AG09309 (cell line): ENCODE measurements around the gene ZSCAN16.

Source experiments
- DNase-seq: peaks from one replicate; pipeline ENCODE4 v3.0.0-alpha.2; 2010; ENCODE audit warnings: low read depth
- H3K4me3 ChIP-seq: 2 replicates; pipeline ENCODE4 v1.5.1; 2011; ENCODE audit warnings: mild to moderate bottlenecking, low read depth, low read length, moderate library complexity; ENCODE audit not compliant: control insufficient read depth
- CTCF ChIP-seq: IDR thresholded peaks from 2 replicates; pipeline ENCODE4 v1.5.1; 2011; ENCODE audit warnings: mild to moderate bottlenecking, low read depth, low read length, inconsistent platforms; ENCODE audit not compliant: insufficient read depth, control insufficient read depth; ENCODE audit errors: missing control alignments

Gene ZSCAN16

DNA sequence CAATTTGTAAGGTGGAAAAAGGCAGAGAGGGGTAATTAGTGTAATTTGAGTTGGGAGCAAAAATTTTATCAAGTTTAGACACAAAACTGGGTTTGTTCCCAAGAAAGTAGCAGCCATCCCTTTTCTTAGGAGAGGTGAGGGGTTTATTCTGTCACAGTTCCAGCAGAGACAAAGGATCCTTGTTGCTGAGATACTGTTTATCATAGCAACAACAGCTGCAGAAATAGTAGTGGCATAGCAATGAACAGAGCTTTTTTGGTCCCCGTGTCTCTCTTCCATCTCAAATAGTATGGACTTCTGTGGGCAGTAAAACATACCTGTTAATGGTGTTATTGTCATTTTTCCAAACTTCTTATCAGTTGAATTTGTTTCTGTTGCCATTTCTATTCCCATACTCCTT, 41.2 kb downstream of the ZSCAN16 start:
- DNase-seq = no peak
- H3K4me3 ChIP-seq = no peak overlapping the region
- TF ChIP-seq CTCF = no peak

- TF ChIP-seq CTCF = no peak
- peak; percentile 66 for DNase-seq
- no peak overlapping the region for H3K4me3 ChIP-seq
Measured at GRCh38 chr6:28167068-28167467, 42.7 kb downstream of the ZSCAN16 start.

DNA sequence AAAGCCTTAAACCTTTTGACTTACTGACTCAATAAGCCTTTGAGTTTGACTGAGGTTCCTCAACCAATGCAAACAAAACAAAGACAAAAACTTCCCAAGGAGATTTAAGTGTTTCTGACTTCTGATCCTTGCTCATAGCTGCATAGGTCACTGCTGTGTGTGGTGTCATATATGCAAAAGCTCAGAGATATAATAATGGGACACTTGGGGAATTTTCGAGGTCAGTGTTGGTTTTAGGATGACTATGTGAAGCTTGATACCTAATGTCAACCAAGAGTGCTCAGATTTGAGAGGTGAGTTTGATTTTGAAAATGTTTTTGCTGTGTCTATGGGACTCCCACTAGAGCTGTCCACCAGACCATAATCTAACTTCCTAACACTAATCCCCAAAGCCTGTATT, 43.5 kb downstream of the ZSCAN16 start:
- no peak for TF ChIP-seq CTCF
- H3K4me3 ChIP-seq = no peak overlapping the region
- no peak for DNase-seq

DNA sequence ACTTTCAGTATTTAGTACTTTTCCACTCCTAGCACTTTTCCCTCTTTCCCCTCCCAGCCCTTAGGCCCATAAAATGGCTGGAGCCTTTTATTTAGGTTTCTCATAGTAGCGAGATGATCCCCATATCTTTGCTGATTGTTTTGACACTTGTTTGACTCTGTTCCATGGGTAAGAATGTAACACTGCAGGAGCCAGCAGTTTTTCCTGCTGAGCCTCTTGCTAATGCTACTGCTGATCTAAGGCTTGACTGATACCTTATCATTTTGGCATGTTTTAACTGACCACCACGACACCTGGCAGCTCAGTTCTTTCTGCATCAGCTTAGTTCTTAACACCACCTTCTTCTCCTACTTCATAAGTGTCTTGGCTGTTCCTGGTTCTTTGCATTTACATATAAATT, 46.9 kb downstream of the ZSCAN16 start:
- TF ChIP-seq CTCF = no peak
- no peak overlapping the region for H3K4me3 ChIP-seq
- no peak for DNase-seq

DNA sequence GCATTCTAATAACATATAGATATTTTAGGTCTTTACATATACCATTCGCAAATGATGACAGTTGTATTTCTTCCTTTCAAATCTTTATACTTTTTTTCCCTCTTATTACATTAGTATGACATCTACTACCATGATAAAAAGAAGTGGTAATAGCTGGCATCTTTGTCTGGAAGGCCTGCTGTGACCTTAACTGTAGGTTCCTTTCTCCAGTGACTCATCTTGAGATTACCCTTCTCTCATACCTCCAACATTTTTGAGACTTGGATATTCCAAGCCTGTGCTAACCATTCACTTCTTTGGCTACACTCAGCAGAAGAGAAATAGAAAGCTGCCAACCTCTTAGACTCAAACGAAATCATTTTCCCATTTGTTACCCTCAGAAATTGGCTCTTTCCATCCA, 47.6 kb downstream of the ZSCAN16 start:
- TF ChIP-seq CTCF = no peak
- H3K4me3 ChIP-seq = no peak overlapping the region
- no peak for DNase-seq

DNA sequence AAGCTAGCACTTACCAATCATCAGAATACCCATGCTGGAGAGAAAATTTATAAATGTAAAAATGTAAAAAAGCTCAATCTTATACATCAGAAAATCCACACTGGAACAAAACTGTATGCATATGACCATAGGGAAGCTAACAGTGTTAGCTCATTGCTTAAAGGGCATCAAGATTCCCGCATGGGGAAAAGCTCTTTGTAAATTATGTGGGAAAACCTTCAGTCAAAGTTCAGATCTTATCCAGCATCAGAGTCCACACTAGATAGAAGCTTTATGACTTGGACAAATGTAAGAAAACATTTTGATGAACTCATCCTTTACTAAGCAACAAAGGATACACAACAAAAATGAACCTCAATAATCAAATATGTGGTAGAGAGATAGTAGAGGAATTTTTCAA, 52.0 kb downstream of the ZSCAN16 start:
- DNase-seq = no peak
- no peak overlapping the region for H3K4me3 ChIP-seq
- no peak for TF ChIP-seq CTCF
